GM21390 (cell line): ENCODE data around the gene GPR161.

ENCODE experiments used
- ATAC-seq: cut with Tn5 transposase; IDR thresholded peaks from one replicate; pipeline ENCODE4 v1.9.1; 2021; ENCODE audit not compliant: unreplicated experiment

The GPR161 gene

DNA sequence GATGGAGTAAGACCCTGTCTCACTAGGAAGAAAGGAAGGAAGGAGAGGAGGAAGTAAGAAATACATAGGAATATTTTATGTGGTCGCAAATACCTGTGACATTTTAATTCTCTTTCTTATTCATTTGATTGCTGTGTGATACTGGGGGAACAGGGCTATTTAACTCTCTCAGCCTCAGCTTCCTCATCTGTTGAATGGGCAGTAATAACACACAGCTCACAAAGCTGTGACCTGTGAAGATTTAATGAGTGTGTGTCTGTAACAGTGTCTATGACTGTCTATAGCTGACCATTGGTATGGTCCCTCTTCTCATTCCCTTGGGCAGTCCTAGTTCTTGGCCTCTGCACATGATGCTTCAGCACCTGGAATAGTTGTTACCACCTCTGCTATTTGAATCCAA is 13.6 kb upstream of the GPR161 start:
- no peak for ATAC-seq

GRCh38 chr1:168148916-168149315 is 12.2 kb upstream of the GPR161 start:
- ATAC-seq, result peak; percentile 59

DNA sequence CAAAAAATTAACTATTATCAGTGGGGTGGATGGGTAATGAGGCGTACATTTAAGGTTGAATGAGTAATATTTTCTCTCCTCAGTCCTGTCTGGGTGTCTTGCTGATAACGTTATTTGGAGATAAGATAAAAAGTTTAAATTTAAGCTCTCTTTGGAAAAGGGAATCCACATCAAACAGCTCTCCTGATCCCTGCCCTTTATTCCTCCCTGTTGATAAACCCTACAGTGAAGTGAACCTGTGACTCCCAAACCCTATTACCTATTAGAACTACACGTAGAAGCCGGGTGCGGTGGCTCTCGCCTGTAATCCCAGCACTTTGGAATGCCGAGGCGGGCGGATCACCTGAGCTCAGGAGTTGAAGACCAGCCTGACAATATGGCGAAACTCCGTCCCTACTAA is 9.9 kb upstream of the GPR161 start:
- ATAC-seq, result no peak

GRCh38 chr1:168146160-168146539 is 9.4 kb upstream of the GPR161 start:
- ATAC-seq, result no peak

- peak; percentile 95 for ATAC-seq
Observed at GRCh38 chr1:168145184-168146159, 8.7 kb upstream of the GPR161 start.

GRCh38 chr1:168141871-168142385 is 5.2 kb upstream of the GPR161 start:
- no peak for ATAC-seq

- ATAC-seq, result no peak
Observed at GRCh38 chr1:168139070-168139469, 2.3 kb upstream of the GPR161 start.

DNA sequence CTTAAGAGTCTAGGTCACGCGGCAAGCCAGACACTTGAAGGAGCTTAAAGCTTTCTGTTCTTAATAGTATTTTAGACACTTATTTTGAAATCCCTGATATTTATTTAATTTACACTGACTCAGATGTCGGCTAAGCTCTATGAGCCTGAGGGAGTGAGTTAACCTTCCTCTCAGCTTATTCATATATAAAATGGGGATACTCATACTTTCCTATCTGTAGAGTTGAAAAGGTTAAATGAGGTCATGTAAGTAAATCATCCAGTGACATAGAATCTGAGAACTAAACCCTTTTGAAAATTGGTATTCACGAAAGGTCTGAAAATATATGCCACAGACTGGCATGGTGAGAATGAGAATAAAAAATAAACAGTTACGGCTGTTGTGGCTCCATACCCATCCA is 1.4 kb upstream of the GPR161 start:
- ATAC-seq, result no peak

GRCh38 chr1:168137515-168137821 is 738 bp upstream of the GPR161 start:
- ATAC-seq, result no peak

DNA sequence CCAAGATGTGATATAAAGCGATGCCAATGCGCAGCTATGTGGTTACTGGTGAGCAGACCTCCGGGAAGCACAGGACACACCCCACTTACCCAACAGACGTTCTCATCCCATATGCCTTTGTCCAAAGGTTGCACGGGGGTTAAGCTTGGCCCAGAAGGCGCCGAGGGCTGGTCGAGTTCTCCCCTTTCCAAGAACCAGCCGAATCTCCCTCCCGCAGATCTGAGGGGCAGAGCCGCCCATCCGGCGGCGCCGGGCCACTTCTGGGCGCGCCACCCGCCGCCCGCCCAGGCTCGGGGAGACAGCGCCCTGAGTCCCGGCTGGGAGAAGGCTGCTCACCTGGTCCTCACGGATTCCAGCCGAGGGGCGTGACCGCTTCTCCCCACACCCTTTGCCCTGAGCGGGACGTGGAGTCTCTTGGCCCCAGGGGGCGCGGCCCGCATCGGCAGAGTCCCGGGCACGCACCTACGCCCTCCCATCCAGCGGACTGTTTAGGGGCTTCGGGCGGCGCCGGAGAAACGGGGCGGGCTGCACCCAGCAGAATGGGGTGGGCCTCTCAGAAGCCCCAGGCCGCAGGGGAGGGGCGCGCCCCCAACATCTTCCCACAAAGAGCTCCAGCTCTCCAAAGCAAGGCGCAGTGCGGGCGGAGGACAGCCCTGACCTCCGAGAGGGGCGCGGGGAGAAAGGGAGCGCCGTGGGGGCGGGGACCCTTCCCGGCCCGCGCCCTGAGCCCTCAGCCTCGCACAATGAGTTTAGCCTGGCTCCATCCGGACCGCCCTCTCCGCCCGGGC is 615 bp downstream of the GPR161 start:
- peak; percentile 19 for ATAC-seq

- ATAC-seq, result no peak
Observed at GRCh38 chr1:168135116-168135920, 1.4 kb downstream of the GPR161 start.

DNA sequence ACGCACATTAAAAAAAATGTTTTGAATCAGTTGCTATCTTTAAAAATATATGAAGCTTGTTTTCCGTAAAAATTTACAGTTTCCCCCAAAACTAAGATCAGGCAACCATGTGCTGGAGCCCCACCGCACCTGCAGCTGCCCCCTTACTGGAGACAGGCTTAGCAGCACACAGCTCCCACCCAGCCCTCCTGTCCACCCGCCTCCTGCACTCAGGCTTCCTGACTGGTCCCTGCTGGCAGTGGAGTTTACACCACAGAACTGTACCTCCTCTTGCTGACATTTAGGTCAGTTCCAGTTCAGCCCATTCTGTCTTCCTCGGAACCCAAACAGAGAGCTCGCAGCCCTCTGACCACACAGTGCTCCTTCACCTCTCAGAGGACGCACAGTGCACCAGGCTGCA is 2.1 kb downstream of the GPR161 start:
- ATAC-seq, result no peak

DNA sequence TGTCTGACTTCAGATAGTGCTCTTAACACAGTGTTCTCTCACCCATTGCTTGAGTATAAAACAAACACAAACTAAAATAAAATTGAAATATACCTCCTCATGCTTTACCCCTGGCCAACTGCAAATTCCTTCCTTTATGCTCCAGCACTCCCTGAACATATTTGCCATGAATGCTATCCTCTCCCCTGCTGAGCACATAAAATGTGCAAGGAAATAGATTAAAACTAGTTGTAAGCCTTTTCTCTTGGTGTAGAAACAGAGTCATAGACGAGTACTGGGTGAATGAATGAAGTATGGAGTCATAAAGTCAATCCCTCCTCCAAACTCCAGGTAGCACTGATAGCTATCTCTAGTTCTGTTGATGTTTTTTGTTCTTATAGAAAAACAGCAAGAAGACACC is 2.6 kb downstream of the GPR161 start:
- ATAC-seq, result no peak

DNA sequence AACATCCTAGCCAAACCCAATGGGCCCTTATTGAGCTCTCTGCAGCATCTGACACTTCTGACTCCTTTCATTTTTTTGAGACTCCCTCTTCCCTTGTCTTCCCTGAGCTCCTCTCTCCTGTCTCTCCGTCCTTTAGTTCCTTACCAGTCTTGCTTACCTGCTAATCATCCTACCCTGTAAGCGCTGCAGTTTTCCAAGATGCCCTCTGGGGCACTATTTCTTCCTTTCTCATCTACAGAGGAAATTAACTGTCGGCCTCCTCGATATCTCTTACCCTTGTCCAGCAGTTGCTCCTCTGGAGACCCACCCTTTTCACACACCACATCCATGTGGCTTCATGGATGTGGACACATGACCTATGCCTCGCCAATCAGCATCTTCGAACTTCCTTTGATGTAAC is 6.8 kb downstream of the GPR161 start:
- no peak for ATAC-seq

GRCh38 chr1:168127503-168127902 is 9.2 kb downstream of the GPR161 start:
- ATAC-seq, result no peak

DNA sequence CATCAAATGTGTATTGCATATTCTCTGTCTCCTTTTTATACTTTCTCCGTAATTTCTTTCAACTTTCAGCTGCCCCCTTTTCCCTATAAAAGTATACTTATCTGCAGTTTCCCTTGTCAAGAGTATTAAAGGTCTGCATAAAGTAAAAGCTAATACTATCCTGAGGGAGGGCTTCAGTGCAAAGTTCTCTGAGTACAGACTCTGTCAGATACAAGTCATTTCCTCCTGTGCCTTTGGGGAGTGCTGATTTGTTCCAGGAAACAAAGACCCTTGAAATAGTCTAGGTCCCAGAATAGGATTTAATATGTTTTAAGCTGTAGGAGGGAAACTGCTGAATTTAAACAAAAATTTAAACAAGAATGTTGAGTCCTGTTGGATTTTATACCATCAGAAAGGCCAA is 11.7 kb downstream of the GPR161 start:
- no peak for ATAC-seq

GRCh38 chr1:168121401-168122011 is 15.2 kb downstream of the GPR161 start:
- ATAC-seq, result no peak

DNA sequence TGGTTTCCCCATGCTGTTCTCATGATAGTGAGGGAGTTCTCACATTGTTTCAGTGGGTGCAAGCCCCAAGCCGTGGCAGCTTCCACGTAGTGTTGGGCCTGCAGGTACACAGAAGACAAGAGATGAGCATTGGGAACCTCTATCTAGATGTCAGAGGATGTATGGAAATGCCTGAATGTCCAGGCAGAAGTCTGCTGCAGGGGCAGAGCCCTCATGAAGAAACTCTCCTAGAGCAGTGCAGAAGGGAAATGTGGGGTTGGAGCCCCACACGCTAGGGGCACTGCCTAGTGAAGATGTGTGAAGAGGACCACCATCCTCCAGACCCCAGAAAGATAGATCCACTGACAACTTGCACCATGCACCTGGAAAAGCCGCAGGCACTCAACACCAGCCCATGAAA is 17.0 kb downstream of the GPR161 start:
- no peak for ATAC-seq

DNA sequence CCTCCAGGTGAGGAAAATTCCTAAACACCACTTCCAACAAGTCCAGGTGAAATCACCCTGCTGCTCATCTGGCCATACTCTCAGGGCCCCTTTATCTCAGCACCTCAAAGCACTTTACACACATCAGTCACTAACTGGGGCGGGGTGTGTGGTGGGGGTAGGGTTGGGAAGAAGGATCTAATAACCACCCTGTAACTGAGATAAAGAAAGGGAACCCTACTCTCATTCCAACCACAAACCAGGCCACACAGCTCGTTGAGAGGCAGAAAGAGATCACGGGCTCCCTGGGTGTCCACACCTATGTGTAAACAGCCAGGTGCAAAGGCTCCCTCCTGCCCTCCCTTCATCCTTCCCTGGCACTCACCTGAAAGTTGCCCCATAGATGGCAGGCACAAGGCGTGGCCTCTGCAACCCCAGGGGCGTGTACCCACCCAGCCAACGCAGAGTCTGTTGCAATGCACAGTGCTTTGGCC is 20.4 kb downstream of the GPR161 start:
- no peak for ATAC-seq

- ATAC-seq, result no peak
Observed at GRCh38 chr1:168114845-168115244, 21.9 kb downstream of the GPR161 start.
